Measurements from ENCODE around the gene RNF20. TPM values are rescaled to one million over a fixed set of nuclear protein-coding genes. Genes with fewer than 3 reads are reported as not detected.

RNF20 gene
- total RNA-seq, 1 experiment from 2014 or later, result 37.6 TPM

GRCh38 chr9:101543098-101543735, 9.6 kb downstream of the RNF20 start:
- DNase-seq (ENCODE audit: low read depth, low spot score) (no peak), ATAC-seq (no peak)
- H3K9me3 ChIP-seq (ENCODE audit: control insufficient read depth in 1 of 2, insufficient read depth in 1 of 2, low read depth in 1 of 2, low read length in 2 of 2), result no peaks in the 10 kb centered on the region
- H3K27ac ChIP-seq (ENCODE audit: low read depth, low read length), result no peak overlapping the region
- BruUV-seq (replicated peaks), result no TSS peak
- no peaks in the 10 kb centered on the region for H3K79me2 ChIP-seq (ENCODE audit: insufficient read depth, low read length)
- ChIA-PET RAD21 (ENCODE audit: low non-redundant PET in 1 of 2, low total read pairs in 2 of 2, uncharacterized antibody in 2 of 2, unreplicated experiment in 2 of 2) (no interaction called here), CTCF (no interaction called here), POLR2A (no interaction called here)
- H3K9ac ChIP-seq (ENCODE audit: low read length), result no peak overlapping the region
- no peaks in the 10 kb centered on the region for H4K20me1 ChIP-seq (ENCODE audit: insufficient read depth)
- no peaks in the 10 kb centered on the region for H3K9me2 ChIP-seq (ENCODE audit: insufficient read depth)
- H2AFZ ChIP-seq (ENCODE audit: low read depth, low read length, poor library complexity, severe bottlenecking), result no peak overlapping the region
- peaks cover 20 to 25% of the 10 kb centered on the region in 2 experiments for H3K36me3 ChIP-seq (ENCODE audit: control insufficient read depth in 1 of 2, insufficient read depth in 2 of 2, low read length in 2 of 2)
- H3K4me2 ChIP-seq (ENCODE audit: low read length), result no peak overlapping the region
- no peaks in the 10 kb centered on the region for H3K4me1 ChIP-seq (ENCODE audit: control insufficient read depth in 1 of 2, insufficient read depth in 2 of 2, low read length in 2 of 2)
- H3K4me3 ChIP-seq (replicated peaks in 1 of 2; ENCODE audit: low read depth in 1 of 2, low read length in 2 of 2), result no peak overlapping the region
- intact Hi-C loops (cut with micrococcal nuclease), result no loop called here
- TF ChIP-seq CEBPB (IDR thresholded peaks at IDR 0.05; ENCODE audit: low read depth) (no peak), ATF3 (IDR thresholded peaks at IDR 0.05) (no peak), EZH2 (IDR thresholded peaks at IDR 0.05) (no peak), RAD21 (IDR thresholded peaks at IDR 0.05; ENCODE audit: low read depth) (no peak), SIN3A (IDR thresholded peaks at IDR 0.05; ENCODE audit: low read depth) (no peak), TCF7L2 (IDR thresholded peaks at IDR 0.05; ENCODE audit: borderline replicate concordance, extremely low read depth, insufficient read depth, insufficient read length) (no peak), MAX (IDR thresholded peaks at IDR 0.05) (no peak), ZFX (IDR thresholded peaks at IDR 0.05) (no peak), EZH2phosphoT487 (IDR thresholded peaks at IDR 0.05; ENCODE audit: borderline replicate concordance) (no peak), SP1 (IDR thresholded peaks at IDR 0.05; ENCODE audit: low read depth) (no peak), POLR2A (IDR thresholded peaks at IDR 0.05; ENCODE audit: borderline replicate concordance, extremely low read depth, insufficient read depth, insufficient read length) (no peak), JUND (IDR thresholded peaks at IDR 0.05) (no peak), CBX3 (IDR thresholded peaks at IDR 0.05; ENCODE audit: low read depth) (no peak), EGR1 (IDR thresholded peaks at IDR 0.05; ENCODE audit: low read depth) (no peak), SRF (IDR thresholded peaks at IDR 0.05; ENCODE audit: low read depth) (no peak)
- no peaks in the 10 kb centered on the region for H3K27me3 ChIP-seq (ENCODE audit: insufficient read depth, low read length)
